ENCODE data around the gene ZDBF2. TPM values are rescaled to one million over a fixed set of nuclear protein-coding genes. Genes with fewer than 3 reads are reported as not detected.
"Not testable (repeated sequence)": the region's sequence is repeated elsewhere in the genome, so short reads cannot be mapped to it uniquely, and the experiment has no call there.

Gene ZDBF2
- polyA plus RNA-seq, 3 donors = 1.8 to 2.5 (median 2.0) TPM

DNA sequence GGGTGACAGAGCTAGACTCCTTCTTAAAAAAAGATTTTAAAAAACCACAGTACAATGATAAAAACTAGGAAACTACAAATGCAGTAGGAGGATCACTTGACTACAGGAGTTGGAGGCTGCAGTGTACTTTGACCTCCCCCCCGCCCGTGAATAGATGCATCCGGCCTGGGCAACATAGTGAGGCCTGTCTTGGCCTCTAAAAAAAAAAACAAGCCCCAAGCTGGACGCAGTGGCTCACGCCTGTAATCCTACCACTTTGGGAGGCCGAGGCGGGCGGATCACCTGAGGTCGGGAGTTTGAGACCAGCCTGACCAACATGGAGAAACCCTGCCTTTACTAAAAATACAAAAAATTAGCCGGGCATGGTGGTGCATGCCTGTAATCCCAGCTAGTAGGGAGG, 25.1 kb downstream of the ZDBF2 start:
- WGBS, 3 donors = 91 to 93% (median 92%) methylated on average over 9 to 10 of the region's 10 CpGs
- not testable (repeated sequence) for H3K27ac ChIP-seq (ENCODE audit: low read depth, low read length)

DNA sequence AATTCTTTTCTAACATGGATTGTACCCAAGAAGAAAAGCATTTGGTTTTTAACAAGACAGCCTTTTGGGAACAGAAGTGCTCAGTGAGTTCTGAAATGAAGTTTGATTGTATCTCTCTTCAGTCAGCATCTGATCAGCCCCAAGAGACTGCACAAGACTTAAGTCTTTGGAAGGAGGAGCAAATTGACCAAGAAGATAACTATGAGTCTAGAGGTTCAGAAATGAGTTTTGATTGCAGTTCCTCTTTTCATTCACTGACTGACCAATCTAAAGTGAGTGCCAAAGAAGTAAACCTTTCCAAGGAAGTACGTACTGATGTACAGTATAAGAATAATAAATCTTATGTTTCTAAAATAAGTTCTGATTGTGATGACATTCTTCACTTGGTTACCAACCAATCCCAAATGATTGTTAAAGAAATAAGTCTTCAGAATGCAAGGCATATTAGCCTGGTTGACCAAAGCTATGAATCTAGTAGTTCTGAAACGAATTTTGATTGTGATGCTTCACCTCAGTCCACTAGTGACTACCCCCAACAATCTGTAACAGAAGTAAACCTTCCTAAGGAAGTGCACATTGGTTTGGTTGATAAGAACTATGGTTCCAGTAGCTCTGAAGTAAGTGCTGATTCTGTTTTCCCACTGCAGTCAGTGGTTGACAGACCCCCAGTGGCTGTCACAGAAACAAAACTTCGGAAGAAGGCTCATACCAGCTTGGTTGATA, 31.2 kb downstream of the ZDBF2 start:
- no peak overlapping the region for H3K27ac ChIP-seq (ENCODE audit: low read depth, low read length)
- 75 to 77% (median 76%) methylated on average over 3 of the region's 3 CpGs for WGBS, 3 donors

DNA sequence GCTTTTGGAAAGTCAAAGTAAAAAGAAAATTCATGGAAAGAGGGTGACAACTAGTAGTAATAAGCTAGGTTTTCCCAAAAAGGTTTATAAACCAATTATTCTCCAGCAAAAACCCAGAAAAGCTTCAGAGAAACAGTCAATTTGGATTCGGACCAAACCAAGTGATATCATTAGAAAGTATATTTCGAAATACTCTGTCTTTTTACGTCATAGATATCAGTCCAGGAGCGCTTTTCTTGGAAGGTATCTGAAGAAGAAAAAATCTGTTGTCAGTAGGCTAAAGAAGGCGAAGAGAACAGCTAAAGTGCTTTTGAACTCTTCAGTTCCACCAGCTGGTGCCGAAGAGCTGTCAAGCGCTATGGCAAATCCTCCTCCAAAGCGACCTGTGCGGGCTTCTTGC, 36.6 kb downstream of the ZDBF2 start:
- H3K27ac ChIP-seq (ENCODE audit: low read depth, low read length) = no peak overlapping the region
- 86 to 89% (median 88%) methylated on average over 9 of the region's 9 CpGs for WGBS, 3 donors

DNA sequence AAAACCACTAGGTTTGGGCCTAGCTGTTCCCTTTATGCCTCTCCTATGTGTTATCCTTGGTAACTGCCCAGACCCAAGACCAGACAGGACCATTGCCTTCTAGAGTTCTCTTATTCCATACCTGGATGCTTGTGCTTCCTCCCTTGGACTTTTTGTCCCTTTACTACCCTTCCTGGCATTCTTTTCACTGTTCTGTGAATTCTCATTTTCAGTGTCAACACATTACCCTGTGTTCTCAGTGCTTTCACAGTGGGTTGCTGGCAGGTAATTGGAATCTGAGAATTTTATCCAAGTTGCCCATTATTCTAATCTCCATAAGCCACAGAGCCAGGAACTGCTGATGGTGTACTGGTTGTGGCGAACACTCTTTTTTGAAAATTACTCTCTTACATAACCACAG, 41.7 kb downstream of the ZDBF2 start:
- H3K27ac ChIP-seq (ENCODE audit: low read depth, low read length) = no peak overlapping the region
- 70 to 100% (median 71%) methylated on average over 1 of the region's 1 CpG for WGBS, 3 donors

DNA sequence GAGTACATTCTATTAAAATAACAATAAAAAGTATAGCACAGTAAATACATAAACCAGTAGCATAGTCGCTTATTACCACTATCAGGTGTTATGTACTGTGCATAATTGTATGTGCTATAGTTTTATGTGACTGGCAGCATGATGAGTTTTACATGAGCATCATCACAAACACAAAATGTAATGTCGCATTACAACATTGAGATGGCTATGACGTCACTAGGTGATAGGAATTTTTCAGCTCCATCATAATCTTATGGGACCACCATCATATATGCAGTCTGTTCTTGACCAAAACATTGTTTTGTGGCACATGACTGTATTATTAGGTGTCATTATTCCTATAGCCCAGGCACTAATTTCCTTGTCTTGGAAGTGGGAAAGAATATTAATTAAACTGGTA, 48.6 kb downstream of the ZDBF2 start:
- no peak overlapping the region for H3K27ac ChIP-seq (ENCODE audit: low read depth, low read length)
- 85 to 91% (median 87%) methylated on average over 3 of the region's 3 CpGs for WGBS, 3 donors

DNA sequence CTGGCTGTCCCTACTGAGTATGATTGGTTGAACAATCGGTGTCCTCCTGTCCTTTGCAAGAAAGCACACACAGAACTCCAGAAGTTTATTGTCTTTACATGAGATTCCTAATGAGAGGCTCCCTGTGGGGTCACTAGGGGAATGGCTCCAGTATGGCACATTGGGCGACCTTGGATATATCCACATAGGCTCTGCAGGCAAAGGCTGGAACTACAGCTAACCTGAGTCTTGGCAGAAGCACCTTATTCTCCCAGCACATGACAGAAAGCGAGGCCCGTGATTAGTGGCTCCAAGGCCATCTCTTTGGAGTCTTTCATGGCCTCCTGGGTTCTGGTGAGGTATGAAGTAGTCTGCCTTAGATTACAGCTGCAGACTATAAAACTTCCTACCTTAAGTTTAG, 49.0 kb downstream of the ZDBF2 start:
- H3K27ac ChIP-seq (ENCODE audit: low read depth, low read length) = no peak overlapping the region

DNA sequence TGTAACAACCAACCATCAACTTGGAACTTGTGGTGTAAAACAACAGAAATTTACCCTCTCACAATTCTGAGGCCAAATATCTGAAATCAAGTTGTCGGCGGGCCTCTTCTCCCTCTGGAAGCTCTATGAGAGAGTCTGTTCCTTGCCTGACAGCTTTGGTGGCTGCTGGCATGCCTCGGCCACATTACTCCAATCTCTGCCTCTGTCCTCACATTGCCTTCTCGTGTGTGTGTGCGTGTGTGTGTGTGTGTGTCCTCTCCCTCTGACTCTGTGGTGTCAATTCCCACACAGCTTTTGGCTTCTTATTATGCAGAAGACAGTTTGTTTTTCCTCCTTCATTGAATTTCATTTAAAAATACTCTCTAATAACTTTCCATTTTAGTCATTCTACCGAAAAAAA, 50.4 kb downstream of the ZDBF2 start:
- 84 to 86% (median 85%) methylated on average over 6 of the region's 6 CpGs for WGBS, 3 donors
- no peak overlapping the region for H3K27ac ChIP-seq (ENCODE audit: low read depth, low read length)

More for the DNA sequence above, 49.0 kb downstream of the ZDBF2 start:
- WGBS, 3 donors = 75 to 93% (median 82%) methylated on average over 4 of the region's 4 CpGs

DNA sequence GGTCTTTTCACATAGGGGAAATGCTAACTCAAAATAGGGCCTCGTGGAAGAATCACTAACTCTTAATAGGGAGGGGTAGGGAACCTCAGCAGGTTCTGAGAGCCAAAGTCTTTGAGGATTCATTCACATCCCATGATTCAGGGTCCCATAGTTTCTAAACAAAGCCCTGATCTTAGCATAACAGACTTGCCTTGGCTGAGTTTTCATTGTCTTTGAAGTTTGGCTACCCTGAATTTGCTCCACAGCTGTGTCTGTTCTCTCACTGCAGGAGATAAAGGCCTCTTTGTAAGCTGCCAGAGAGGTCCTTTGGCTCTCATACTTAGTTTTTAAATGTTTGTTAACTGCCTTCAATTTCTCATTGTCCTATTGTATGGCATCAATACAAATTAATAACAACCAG, 54.5 kb downstream of the ZDBF2 start:
- no peak overlapping the region for H3K27ac ChIP-seq (ENCODE audit: low read depth, low read length)

DNA sequence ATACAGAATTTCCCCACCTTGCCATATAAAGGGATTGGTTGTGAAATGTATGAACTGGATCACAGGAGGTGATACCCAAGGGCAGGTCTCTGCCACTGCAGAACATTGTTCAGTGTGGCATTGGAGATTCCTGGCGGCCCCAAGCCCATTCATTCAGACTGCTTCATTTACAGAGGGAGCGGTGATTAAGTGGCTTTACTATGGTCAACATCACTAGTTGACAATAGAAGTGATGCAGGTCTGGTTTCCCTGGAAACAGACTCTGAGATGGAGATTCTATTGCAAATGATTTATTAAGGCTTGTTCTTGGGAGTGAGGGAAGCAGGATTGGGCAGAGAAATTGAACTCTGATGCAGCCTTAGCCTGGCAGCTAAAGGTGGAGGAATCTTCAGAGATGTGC, 62.4 kb downstream of the ZDBF2 start:
- WGBS, 3 donors = 80 to 90% (median 87%) methylated on average over 2 of the region's 2 CpGs
- H3K27ac ChIP-seq (ENCODE audit: low read depth, low read length) = no peak overlapping the region

More for the DNA sequence above, 54.5 kb downstream of the ZDBF2 start:
- 43 to 52% (median 48%) methylated on average over 1 of the region's 1 CpG for WGBS, 3 donors

DNA sequence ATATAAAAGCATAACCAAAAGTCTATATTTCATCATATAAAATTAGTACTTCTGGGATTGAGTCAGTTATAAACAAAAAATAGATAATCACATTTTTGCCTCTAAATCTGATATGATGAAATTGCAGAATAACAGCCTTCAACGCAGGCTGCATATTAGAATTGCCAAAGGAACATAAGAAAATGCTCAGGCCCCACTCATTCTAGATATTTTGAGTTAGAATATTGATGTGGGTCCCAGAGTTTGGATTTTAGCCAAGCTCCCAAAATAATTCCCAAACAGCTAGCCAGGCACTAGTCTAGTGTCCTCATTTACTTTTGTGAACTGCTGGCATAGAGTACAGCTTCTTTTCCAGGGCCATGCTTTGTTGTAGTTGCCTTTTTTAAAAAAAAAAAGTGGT, 63.5 kb downstream of the ZDBF2 start:
- 73 to 93% (median 74%) methylated on average over 1 of the region's 1 CpG for WGBS, 3 donors
- H3K27ac ChIP-seq (ENCODE audit: low read depth, low read length) = no peak overlapping the region

DNA sequence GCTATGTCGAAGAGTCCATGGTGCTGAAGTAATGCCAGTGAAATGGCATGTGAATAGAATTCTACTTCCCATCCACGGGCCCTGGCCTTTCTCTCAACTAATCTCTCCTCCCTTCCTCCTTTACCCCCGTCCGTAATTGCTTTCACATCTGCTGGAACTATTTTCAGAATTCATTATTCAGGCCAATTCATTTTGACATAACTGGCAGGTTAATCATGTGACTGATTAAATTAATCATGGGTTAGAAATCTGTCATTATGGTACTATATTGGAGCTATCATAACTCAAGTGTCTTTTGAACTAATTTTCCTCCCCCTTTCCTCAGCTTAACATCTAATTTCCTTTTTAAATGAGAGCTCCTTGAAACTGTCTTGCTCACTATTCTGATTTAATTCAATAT, 66.9 kb downstream of the ZDBF2 start:
- 70 to 80% (median 73%) methylated on average over 4 of the region's 4 CpGs for WGBS, 3 donors

DNA sequence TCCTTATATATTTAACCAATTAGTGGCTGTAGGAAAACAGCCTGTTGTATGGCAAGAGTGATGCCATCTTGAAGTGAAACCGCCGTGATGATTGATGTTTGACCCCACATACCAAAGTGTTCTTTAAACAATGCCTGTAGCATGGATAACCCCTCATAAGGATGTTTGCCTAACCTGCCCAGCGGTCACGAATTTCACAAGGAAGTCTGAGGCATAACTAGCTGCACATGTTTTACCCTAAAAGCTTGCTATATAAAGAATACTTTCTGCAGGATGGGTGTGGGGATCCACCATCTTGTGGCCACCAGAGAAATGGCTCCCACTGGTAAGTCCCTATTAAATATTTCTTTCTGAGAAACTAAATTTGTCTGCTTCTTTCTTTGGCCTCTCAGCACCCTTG, 68.7 kb downstream of the ZDBF2 start:
- 29 to 79% (median 79%) methylated on average over 4 of the region's 4 CpGs for WGBS, 3 donors
- H3K27ac ChIP-seq (ENCODE audit: low read depth, low read length) = no peak overlapping the region

More for the DNA sequence above, 66.9 kb downstream of the ZDBF2 start:
- H3K27ac ChIP-seq (ENCODE audit: low read depth, low read length) = no peak overlapping the region

DNA sequence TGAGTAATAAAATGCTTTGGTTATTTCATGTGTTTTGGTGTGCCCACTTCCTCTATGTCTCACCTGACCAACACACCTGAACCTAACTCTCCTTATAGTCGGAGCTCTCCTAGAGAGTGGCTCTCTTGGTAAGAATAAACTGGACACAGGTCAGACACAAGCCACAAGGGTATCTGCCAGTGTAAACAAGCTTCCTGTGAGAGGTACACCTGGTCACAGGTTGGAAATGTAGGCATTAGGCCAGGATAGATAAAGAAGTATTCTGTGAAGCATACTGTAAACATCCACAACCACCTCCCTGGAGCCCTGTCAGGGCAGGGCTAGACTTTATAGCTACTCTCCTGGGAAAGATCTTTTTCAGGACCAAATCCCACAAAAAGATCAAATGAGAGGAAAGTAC, 69.4 kb downstream of the ZDBF2 start:
- 37 to 97% (median 86%) methylated on average over 1 of the region's 1 CpG for WGBS, 3 donors
- no peak overlapping the region for H3K27ac ChIP-seq (ENCODE audit: low read depth, low read length)

DNA sequence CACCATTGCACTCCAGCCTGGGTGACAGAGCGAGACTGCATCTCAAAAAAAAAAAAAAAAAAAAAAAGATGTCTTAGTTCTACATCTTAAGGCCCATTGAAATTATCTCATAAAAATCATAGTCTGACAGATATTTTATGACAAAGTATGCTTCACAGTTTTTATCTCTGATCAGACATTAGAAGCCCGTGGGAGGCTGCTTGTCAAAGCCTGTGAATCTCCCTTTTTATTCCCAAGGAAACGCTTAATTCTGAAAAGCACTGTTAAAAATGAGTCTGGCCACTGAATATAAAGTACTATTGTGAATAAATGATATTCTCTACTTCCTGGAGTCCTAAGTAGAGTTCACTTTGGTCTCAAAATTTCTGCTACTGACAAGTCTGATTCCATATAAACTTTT, 71.1 kb downstream of the ZDBF2 start:
- 81 to 90% (median 83%) methylated on average over 3 of the region's 3 CpGs for WGBS, 3 donors
- H3K27ac ChIP-seq (ENCODE audit: low read depth, low read length) = no peak overlapping the region

DNA sequence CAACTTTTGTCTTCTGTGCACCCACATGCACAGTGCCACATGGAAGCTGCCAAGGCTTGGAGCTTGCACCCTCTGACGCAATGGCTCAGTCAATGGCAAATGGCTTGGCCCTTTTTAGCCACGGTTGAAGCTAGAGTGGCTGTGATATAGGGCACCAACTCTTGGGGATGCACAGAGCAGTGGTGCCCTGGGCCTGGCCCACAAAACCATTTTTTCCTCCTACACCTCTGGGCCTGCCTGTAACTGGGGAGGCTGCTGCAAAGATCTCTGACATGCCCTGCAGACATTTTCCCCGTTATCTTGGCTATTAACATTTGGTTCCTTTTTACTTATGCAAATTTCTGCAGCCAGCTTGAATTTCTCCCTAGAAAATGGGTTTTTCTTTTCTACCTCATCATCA, 74.9 kb downstream of the ZDBF2 start:
- 78 to 84% (median 82%) methylated on average over 3 of the region's 3 CpGs for WGBS, 3 donors
- H3K27ac ChIP-seq (ENCODE audit: low read depth, low read length) = no peak overlapping the region

DNA sequence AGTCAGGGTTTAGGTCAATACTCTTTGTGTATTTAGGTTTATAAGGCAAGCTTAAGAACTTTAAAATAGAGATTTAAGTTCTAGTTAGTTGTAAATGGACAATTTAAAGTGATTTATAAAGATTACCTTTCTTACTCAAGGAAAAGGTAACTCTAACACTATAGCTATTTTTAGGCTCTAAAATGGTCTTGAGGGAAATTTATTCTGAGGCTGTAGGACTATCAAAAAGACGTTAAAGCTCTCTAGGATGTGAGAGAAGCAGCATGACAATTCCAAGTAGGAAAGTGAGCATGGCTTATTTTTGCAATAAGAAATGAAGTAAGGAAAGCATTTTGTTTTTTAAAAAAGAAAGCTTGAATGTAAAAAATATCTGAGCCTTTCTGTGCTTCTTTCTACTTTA, 78.1 kb downstream of the ZDBF2 start:
- 48 to 50% (median 50%) methylated on average over 1 of the region's 1 CpG for WGBS, 3 donors
- no peak overlapping the region for H3K27ac ChIP-seq (ENCODE audit: low read depth, low read length)

DNA sequence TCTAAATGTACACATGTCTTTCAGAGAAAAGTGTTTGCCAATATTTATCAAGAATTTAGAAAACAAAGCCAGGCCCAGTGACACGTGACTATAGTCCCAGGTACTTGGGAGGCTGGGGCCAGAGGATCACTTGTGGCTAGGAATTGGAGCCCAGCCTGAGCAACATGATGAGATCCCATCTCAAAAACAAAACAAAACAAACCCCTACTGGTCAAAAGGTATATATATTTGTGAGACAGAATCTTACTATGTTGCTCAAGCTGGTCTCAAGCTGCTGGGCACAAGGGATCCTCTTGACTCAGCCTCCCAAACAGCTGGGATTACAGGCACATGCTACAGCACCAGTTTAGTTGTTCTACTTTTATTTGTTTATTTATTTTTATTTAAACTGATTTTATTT, 79.2 kb downstream of the ZDBF2 start:
- H3K27ac ChIP-seq (ENCODE audit: low read depth, low read length) = no peak overlapping the region
- WGBS, 3 donors = 73 to 83% (median 82%) methylated on average over 1 of the region's 1 CpG

DNA sequence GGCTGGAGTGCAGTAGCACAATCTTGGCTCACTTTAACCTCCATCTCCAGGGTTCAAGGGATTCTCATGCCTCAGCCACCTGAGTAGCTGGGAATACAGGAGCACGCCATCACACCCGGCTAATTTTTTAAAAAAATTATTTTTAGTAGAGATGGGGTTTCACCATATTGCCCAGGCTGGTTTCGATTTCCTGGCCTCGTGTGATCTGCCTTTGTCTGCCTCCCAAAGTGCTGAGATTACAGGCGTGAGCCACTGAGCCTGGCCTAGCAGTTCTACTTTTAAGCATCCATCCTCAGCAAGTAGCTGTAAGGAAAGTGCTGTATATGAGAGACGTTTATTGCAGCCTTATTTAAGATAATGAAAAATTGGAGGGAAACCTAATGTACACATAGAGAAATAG, 79.7 kb downstream of the ZDBF2 start:
- H3K27ac ChIP-seq (ENCODE audit: low read depth, low read length) = no peak overlapping the region
- WGBS, 3 donors = 80 to 87% (median 81%) methylated on average over 6 of the region's 6 CpGs

DNA sequence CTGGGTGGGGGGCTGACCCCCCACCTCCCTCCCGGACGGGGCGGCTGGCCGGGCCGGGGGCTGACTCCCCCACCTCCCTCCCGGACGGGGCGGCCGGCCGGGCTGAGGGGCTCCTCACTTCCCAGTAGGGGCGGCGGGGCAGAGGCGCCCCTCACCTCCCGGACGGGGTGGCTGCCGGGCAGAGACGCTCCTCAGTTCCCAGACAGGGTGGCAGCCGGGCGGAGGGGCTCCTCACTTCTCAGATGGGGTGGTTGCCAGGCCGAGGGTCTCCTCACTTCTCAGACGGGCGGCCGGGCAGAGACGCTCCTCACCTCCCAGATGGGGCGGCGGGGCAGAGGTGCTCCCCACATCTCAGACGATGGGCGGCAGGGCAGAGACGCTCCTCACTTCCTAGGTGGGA, 82.4 kb downstream of the ZDBF2 start:
- WGBS, 3 donors = 94 to 99% (median 97%) methylated on average over 22 to 29 of the region's 29 CpGs
- not testable (repeated sequence) for H3K27ac ChIP-seq (ENCODE audit: low read depth, low read length)

DNA sequence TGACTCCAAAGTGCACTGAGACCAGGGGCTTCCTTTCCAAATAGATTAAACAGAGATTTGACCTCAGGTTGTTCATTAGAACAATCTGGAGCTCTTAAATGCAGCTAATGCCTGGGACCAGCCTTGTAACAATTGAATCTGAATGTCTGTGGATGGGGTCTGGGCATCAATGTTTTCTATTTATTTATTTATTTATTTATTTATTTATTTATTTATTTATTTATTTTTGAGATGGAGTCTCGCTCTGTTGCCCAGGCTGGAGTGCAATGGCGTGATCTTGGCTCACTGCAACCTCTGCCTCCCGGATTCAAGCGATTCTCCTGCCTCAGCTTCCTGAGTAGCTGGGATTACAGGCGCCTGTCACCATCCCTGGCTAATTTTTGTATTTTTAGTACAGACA, 86.4 kb downstream of the ZDBF2 start:
- WGBS, 3 donors = 85 to 93% (median 89%) methylated on average over 5 of the region's 5 CpGs

More for the DNA sequence above, 86.4 kb downstream of the ZDBF2 start:
- H3K27ac ChIP-seq (ENCODE audit: low read depth, low read length) = not testable (repeated sequence)

Measured in adipose tissue (tissue), 3 donors.